Natural killer cell (primary cell): Measurements from ENCODE around the gene SEC24C. TPM values are rescaled to one million over a fixed set of nuclear protein-coding genes. Genes with fewer than 3 reads are reported as not detected.

Experiments
- total RNA-seq, 4 donors: library from RNA; stranded (reverse); fragments of 120-200 nt in 1 of 4; gene quantifications; one replicate each; pipeline versions ENCODE4 v1.2.3 to v1.2.4, GENCODE V29; 2013 to 2022

Gene SEC24C
- total RNA-seq, 3 donors from 2014 or later (not counting 1 experiment from before 2014, with no cell fraction given), result 153 to 161 (median 160) TPM

Other genes starting within 250 kb of the SEC24C start
- gene PPP3CB, start 248.3 kb upstream of the SEC24C start, total RNA-seq, result 10 to 100 TPM; 38.7 to 49.9 (median 41.2) TPM
- gene USP54, start 153.0 kb upstream of the SEC24C start, total RNA-seq, result 10 to 100 TPM in 1 of 3 donors, 1 to 10 TPM in 2; 4.4 to 10.2 (median 5.5) TPM
- gene MYOZ1, start 102.9 kb upstream of the SEC24C start, total RNA-seq, result not detected
- not detected for gene SYNPO2L, start 88.3 kb upstream of the SEC24C start, total RNA-seq
- 10 to 100 TPM in 1 of 3 donors, 1 to 10 TPM in 2; 8.4 to 14.6 (median 9.4) TPM for gene AGAP5, start 46.3 kb upstream of the SEC24C start, total RNA-seq
- gene CHCHD1, start 37.7 kb downstream of the SEC24C start, total RNA-seq, result 1 to 10 TPM; 5.2 to 7.0 (median 5.9) TPM
- gene ZSWIM8, start 41.2 kb downstream of the SEC24C start, total RNA-seq, result 100 to 1,000 TPM; 157 to 161 (median 159) TPM
- 10 to 100 TPM; 64.7 to 73.8 (median 65.4) TPM for gene NDST2, start 67.2 kb downstream of the SEC24C start, total RNA-seq
- gene CAMK2G, start 130.2 kb downstream of the SEC24C start, total RNA-seq, result 10 to 100 TPM; 53.6 to 73.8 (median 62.3) TPM
- 1 to 10 TPM in 1 of 3 donors, under 1 TPM in 2; 0.12 to 1.6 (median 0.32) TPM for gene PLAU, start 166.8 kb downstream of the SEC24C start, total RNA-seq